Activated T-helper 1 cell treated with Interleukin-2 at 50 U/mL for 16 hours (primary cell): ENCODE measurements around the gene PLOD3.

Source experiments
- DNase-seq: peaks from one replicate; pipeline ENCODE4 v3.0.0-alpha.2; 2020; ENCODE audit warnings: low read depth

PLOD3 gene

DNA sequence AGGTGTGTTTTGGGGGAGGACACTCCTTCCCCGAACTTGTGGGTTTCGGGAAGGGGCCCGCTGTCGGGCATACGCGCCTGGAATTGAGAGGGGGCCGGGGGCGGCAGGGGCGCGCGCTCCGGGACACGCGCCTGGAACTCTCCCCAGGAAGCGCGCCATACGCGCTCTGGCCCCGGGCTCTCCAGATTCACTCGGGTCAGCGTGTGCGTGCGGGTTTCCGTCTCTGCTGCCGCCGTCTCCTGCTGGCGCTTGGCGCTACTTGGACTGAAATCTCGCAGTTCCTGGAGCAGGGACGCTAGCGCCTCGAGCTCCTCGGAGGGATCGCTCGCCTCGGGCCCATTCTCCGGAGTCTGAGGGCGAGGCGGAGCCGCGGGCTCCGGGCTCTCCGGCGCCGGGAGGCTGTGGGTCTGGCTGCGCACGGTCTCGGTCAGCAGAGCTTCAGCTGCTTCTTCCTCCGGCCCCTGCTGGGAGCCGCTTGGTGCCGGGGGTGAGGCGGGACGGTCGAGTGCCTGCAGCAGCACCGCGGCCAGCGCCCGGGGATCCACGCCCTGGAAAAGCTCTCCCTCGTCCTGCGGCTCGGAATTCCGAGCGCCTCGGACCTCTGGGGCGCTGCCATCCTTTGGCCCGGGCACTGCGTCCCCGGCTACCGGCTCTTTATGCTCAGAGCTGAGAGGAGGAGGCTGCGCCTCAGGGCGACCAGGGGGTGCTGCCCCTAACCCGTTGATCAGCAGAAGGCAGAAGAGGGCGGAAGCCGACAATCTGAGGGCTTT is 53.1 kb downstream of the PLOD3 start:
- DNase-seq: no peak

GRCh38 chr7:101163279-101164070 is 53.9 kb downstream of the PLOD3 start:
- DNase-seq: no peak

DNA sequence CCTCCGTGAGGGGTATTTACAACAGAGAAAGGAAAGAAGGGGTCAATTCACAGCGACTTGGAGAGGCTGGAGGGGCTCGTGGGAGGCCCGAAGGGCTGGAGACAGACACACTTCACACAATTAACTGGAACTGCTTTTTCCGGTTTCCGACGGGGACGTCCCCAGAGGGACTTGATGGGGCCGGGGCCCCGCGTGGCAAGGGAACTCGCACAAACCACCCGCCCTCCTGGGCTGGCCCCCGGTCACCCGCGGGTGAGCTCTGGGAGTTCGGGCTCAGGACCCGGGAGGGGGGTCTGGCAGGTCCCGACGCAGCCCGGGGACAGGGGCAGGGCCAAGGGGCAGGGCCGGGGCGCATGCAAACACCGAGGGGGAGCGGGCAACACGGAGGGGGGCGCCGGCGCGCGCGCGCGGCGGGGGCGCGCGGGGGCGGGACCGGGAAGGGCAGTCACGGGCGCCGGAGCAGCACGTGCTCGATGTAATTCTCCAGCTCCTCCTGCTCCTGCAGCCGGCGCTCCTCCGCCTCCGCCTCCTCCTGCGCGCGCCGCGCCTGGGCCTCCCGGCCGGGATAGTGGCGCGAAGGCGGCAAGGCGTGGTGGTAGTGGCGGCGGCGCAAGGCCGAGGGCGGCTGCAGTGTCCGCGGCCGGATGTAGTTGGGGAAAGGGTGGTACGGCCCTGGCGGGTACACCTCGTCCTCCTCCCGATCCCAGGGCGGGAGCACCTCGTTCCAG is 54.7 kb downstream of the PLOD3 start:
- DNase-seq: no peak

- no peak for DNase-seq
Observed at GRCh38 chr7:101161692-101162471, 55.5 kb downstream of the PLOD3 start.

DNA sequence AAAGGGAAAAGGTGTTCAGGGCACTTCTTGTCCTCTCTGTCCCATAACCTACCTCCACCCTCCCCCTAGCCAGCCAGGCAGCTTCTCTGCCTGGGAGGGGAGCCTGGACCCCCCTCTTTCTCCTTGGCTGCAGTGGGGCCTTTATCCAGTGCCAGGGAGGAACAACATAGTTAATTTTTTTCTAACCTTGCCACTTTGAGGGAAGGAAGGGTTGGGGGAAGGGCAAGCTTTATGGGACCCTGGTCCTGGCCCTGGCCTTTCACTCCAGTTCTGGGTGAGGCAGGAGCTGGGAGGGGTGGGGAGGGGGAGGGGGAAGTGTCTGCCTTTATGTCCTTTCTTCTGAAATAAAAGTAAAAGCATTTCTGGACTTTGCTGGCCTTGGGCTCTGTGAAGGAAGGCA is 56.5 kb downstream of the PLOD3 start:
- no peak for DNase-seq

DNA sequence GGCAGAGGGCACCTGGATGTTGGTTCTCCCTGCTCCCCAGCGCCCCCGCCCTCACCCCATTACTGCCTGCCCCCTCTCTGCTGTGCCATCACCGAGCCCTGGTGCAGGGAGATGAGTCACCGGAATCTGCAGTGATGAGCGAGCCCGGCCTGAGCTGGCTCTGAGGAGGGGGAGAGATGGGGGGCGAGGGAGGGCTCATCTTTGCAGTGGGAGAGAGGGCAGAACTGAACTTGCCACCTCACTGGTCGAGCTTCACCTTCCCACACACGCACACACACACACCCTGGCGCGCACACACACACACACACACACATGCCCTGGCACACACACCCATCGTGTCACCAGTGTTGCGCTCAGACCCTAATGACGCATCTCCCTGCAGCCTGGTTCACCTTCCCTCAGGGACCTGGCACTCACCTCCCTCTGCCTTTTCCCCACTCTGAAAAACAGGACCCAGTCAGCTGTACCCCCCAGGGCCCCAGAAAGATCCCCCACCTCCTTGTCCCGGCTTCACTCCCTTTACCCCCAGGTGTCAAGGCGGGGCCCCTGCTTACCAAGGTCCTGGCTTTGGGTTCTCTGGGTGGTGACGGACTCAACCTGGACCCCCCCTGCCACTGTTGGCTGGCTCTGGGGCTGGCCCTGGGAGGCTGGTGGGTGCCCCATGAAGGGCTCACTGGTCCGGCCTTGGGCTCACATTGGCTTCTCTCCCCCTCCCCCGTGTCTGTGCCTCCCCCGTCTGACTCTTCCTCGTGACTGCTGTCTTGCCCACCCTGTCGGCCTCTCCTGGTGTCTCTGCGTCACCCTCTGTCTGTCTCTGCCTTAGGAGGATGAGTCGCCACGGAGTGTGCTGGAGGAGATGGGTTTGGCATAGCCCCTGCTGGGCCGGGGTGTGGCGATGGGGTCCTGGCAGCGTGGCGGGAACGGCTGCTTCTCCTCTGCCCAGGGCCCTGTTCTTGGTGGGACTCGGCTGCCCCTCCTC is 57.4 kb downstream of the PLOD3 start:
- DNase-seq: no peak

GRCh38 chr7:101156866-101157589 is 60.4 kb downstream of the PLOD3 start:
- DNase-seq: no peak

- DNase-seq: no peak
Observed at GRCh38 chr7:101156277-101156676, 61.1 kb downstream of the PLOD3 start.
